HG03159 (cell line): ENCODE results near the gene CCDC171.
A peak's percentile ranks its signal among the peaks of the same experiment; 100 is the strongest.
"Not testable (repeated sequence)": the region's sequence is repeated elsewhere in the genome, so short reads cannot be mapped to it uniquely, and the experiment has no call there.

Source experiments
- ATAC-seq: cut with Tn5 transposase; IDR thresholded peaks from one replicate; pipeline ENCODE4 v1.9.1; 2021; ENCODE audit warnings: mild to moderate bottlenecking, moderate library complexity; ENCODE audit not compliant: unreplicated experiment

The CCDC171 gene

DNA sequence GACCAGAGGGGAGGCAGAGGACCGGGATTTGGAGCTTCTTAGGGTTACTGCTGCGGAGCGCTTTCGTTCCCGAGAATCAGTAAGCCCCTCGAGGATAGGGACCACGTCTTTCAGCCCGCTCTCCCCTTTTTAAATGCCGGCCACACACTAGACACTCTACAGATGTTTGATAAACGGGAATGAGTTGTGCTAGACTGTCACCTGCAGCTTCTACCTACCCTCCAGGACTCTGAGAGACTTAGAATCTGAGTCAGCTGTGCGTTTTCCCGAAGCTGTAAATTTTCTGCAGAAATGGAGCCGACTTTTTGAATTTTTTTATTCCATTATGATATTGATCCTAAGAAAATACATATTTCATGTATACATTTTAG lies 670 bp downstream of the CCDC171 start:
- peak; percentile 26 for ATAC-seq

DNA sequence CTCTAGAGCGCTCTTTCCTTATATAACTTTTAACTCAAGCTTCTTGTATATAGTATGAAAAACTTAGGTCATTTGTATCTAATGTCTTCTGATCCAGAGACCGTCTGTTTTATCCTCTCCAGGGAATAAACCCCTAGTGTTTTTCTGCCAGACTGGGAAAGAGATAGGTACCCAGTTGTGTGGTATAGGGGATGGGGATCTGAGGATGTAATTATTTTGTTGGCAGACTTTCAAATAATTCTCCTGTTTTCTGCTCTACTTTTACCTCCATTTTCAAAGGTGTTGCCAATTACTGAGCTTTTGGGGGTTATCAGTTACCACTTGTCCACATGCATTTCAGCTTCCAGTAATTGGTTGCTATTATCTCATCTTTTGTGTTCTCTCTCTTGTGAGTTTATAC lies 17.9 kb downstream of the CCDC171 start:
- no peak for ATAC-seq

DNA sequence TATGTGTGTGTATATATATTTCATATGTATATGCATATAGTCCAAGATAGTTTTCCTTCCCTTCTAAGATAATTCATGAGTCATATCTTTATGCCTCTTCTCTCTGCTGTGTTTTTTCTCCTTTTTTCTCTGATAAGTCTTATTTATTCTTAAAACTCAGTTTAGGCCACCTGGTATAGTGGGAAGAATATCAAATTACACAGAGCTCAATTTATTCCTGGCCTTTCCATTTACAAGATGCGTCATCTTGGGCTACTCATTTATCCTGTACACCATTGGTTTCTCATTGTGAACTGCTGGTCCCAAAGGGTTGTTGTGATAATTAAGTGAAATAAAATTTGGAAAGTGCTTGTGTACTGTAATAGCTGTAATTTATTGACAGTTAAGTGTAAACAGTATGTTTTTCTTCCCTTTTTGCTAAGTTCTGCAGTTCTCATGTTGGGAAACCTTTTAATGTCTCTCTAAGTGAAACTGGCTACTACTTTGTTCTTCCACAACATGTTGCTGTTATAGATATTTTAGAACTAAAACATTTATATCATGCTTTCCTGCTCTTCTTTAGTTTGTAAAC lies 19.4 kb downstream of the CCDC171 start:
- ATAC-seq: no peak

DNA sequence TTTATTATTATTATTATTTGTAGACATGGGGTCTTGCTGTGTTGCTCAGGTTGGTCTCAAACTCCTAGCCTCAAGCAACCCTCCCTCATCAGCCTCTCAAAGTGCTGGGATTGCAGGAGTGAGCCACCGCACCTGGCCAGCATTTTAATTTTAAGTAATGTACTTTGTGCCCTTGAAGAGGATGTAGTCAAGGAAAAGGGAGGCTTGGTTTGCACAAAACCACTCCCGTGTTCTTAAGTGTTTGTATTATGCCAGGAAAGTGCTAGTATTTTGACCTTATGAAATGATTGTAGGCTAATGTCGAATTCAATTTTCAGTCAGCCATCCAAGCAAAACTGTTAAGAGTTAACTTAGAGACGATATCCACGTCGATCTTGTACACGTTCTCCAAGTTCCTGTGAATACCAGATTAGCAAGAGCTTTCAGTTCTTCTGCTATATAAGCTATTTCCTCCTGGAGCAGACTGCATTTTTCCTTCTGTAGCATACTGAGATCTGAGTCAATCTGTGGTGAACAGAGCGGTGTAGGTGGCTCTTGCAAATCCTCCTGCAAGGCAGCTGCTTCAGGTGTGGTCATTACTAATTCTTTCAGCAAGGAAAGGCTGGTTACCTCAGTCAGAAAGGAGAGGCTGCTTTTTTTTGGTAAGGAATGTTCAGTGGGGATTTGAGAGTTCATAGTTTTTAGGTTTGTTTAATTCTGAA lies 23.7 kb downstream of the CCDC171 start:
- ATAC-seq: no peak

DNA sequence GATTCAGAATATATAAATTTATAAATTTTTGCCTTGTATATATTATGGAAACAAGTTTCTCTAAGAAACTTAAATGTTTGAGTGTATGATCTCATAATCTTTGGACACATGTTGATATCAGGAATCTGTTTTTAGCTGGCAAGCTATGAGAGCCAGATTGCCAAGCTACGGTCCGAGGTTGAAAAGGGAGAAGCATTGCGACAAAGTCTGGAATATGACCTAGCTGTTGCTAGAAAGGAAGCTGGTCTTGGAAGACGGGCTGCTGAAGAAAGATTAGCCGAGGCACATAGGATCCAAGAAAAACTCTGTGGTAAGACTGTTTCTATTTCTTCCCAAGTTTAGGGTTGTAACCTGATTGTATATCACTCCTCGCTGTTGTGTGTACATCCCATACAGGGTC lies 25.9 kb downstream of the CCDC171 start:
- no peak for ATAC-seq

DNA sequence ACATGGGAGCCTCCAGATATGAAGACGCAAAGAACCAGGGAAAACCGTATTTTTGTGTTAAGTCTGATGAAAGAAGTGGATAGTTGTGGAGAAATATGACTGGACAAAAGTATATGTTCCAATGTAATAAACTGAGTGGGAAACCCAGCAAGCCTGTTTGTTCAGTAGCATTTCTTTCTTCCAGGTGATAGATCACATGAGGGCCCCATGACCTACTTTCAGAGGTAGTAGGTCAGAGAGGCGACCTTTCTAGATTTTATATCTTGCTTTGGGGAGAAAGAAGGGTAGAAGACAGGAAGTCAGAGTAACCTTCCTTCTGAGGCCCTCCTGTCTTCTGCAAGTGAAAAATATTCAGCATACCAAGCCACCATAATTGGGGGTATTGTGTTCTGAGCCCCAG lies 31.5 kb downstream of the CCDC171 start:
- ATAC-seq: no peak

DNA sequence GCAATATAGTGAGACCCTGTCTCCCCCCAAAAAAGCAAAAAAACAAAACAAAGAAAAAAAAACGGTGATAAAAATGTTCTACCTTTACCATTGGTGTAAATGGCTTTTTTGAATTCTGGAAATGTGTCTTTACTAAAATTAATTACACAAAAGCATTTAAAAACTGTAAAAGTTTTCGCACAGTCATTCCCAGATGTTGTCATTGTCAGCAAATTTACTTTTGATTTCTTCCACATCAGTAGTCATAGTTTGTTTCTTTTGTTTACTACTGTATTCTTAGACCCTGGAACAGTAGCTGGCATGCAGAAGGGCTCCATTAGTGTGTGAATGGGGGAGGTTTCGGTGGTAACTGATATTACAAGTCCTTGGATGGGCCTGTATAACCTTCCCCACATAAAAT lies 39.5 kb downstream of the CCDC171 start:
- no peak for ATAC-seq

DNA sequence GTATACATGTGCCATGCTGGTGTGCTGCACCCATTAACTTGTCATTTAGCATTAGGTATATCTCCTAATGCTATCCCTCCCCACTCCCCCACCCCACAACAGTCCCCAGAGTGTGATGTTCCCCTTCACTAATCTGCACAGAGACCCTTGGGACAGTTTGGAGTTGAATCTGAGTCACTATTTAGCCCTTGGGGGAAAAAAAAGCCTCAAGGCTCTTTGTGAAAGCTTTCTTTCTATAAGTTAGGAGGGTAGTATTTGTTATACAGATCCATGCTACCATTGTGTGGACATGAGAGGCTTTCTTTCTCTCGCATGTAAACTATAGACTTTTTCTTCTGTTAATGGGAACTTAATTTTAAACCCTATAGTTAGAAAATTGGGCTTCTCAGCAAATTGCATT lies 40.1 kb downstream of the CCDC171 start:
- not testable (repeated sequence) for ATAC-seq

DNA sequence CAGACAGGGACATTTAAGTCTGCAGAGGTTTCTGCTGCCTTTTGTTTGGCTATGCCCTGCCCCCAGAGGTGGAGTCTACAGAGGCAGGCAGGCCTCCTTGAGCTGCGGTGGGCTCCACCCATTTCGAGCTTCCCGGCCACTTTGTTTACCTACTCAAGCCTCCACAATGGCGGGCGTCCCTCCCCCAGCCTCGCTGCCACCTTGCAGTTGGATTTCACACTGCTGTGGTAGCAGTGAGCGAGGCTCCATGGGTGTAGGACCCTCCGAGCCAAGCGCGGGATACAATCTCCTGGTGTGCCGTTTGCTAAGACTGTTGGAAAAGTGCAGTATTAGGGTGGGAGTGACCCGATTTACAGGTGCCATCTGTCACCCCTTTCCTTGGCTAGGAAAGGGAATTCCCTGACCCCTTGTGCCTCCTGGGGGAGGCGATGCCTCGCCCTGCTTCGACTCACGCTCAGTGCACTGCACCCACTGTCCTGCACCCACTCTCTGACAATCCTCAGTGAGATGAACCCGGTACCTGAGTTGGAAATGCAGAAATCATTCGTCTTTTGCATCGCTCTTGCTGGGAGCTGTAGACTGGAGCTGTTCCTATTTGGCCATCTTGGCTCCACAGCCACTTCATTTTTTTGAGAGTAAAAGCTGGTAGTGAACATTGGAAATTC lies 48.0 kb downstream of the CCDC171 start:
- not testable (repeated sequence) for ATAC-seq

DNA sequence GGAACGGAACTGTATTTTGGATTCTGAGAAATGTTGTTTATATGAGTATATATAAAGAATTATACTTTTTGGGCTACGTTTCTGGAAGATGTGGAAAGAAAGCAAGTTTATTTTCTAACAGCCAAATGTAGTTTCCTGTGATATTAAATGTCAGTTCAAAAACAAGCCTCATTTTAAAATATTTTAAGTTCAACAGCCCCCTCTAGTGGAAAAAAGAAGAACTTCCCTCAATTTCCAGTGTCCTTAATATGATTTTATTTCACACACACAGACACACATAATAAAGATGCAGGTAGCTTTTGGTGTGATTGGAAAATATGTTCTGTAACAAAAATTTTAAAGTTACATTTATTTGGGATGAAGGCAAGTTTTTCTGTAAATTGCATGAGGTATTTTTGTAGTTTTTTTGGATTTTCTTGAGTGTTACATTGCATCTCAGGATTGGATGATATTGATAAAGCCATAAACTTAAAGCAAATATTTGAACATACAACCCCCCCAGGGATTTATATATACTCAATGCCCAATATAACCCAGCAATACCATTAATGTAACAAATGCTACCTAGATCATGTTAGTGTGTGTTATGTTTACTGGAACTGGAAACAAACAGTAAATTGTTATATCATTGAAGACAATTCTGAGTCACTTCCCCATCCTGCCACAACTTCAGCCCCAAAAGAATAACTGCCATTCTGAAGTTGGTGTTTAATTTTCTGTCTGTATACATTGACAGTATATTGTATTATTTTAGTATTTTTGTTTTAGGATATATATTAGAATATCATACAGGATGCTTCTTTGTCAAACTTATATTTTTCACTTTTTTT lies 54.0 kb downstream of the CCDC171 start:
- ATAC-seq: peak; percentile 52

DNA sequence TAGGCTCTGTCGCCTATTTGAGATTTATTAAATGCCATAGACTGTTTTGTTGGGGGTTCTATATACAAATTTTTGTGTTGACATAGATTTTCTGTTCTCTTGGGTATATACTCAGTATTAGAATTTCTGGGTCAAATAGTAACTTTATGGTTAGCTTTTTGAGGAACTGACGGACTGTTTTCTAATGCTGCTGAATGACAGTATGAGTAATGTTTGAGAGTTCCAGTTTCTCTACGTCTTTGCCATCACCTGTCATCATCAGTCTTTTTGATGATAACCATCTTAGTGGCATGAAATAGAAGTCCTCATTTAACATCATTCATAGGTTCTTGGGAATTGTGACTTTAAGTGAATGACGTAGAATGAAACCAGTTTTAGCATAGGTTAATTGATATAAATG lies 60.1 kb downstream of the CCDC171 start:
- peak; percentile 88 for ATAC-seq

DNA sequence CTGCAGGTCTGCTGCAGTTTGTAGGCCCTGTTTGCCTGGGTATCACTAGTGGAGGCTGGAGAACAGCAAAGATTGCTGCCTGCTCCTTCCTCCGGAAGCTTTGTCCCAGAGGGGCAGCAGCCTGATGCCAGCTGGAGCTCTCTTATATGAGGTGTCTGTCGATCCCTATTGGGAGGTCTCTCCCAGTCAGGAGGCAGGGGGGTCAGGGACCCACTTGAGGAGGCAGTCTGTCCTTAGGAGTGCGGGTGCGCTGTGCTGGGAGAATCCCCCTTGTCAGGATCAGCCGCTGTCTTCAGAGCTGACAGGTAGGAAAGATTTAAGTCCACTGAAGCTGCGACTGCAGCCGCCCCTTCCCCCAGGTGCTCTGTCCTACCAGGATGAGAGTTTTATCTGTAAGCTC lies 64.9 kb downstream of the CCDC171 start:
- ATAC-seq: no peak

DNA sequence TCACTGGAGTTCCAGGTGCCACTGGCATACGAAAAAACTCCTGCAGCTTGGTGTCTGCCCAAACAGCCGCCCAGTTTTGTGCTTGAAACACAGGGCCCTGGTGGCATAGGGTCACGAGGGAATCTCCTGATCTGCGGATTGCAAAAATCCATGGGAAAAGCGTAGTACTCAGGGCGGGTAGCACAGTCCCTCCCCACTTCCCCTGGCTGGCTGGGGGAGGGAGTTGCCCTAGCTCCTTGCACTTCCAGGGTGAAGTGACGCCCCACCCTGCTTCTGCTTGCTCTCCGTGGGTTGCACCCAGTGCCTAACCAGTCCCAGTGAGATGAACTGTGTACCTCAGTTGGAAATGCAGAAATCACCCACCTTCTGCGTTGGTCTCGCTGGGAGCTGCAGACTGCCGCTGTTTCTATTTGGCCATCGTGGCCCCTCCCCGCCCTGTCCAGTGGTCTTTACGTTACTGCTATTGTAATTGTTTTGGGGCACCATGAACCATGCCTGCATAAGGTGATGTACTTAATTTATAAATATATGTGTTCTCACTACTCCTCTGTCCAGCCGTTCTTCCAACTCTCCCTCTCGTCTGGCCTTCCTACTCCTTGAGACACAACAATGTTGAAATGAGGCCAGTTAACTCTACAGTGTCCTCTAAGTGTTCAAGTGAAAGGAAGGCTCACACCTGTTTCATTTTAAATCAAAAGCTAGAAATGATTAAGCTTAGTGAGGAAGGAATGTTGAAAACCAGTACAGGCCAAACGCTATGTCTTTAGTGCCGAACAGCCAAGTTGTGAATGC lies 65.9 kb downstream of the CCDC171 start:
- no peak for ATAC-seq

DNA sequence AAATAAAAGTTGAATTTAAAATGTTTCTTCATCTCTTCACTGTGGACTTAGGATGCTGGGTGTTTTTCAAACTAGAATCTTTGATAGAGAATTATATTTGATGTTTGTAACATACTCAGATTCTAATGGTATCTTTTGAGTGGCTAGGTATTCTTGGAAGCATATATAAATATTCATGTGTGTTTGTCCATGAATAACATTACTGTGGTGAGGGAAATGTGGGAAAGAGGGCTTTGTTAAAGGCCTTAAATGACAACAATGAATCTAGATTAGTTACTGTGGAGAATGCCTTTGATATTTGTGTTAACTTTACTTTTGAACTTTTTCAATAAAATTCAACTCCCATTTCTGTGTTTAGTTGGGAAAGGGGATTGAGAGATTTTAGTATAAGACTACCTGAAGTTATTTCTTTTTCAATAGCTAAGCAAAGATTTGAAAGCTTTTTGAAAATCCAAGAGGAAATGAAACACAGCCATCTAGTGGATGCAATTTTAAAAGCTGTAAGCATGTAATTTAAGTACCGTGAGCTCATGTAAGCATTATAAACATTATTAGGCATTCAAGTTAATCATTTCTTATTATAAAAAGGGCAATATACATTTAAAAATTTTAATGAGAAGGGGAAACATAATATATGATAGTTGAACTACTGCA lies 69.6 kb downstream of the CCDC171 start:
- ATAC-seq: no peak

DNA sequence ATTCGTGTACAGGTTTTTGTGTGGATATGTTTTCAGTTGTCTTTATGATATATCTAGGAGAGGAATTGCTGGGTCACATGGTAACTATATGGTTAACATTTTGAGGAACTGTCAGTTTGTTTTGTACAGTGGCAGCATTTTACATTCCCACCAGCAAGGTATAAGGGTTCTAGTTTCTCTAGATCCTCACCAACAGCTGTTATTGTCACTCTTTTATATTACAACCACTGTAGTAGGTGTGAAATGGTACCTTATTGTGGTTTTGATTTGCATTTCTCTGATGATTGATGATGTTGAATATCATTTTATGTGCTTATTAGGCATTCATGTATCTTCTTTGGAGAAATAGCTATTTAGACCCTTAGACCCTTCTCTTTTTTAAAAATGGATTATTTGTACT lies 82.9 kb downstream of the CCDC171 start:
- no peak for ATAC-seq

DNA sequence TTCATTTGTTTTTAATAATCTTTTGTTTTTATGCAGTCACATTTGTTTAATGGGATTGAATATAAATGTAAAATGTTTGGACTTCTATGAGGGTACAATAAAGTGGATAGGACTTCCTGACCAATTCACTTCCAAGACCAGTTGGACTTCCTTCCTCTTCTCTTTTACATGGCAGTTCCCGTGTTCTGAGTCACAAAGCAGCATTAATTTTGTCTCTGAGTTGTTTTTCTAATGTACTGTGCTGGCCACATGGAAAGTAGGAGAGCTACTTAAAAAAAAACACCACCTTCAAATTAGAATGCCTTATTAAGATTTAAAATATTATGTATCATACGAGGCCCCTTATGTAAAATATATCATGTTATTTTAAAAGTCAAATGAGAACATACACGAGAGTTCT lies 87.3 kb downstream of the CCDC171 start:
- no peak for ATAC-seq

DNA sequence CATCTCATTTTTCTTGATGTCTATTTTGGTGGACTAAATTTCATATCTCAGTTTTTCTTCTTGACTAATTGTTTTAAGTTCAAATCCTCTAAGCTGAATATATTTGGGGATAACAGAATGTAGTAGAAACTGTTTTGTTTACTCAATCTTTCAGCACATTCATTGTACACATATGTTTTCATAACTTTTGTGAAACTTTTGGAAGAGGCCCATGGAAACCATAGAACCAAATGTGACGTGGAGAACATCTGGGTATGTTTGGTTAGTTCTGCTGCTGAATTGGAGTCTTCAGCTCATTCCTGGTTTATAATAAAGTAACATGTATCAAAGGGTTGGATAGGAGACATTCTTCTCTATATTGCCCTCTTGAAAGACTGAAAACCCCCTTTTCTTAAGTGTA lies 88.4 kb downstream of the CCDC171 start:
- ATAC-seq: no peak

DNA sequence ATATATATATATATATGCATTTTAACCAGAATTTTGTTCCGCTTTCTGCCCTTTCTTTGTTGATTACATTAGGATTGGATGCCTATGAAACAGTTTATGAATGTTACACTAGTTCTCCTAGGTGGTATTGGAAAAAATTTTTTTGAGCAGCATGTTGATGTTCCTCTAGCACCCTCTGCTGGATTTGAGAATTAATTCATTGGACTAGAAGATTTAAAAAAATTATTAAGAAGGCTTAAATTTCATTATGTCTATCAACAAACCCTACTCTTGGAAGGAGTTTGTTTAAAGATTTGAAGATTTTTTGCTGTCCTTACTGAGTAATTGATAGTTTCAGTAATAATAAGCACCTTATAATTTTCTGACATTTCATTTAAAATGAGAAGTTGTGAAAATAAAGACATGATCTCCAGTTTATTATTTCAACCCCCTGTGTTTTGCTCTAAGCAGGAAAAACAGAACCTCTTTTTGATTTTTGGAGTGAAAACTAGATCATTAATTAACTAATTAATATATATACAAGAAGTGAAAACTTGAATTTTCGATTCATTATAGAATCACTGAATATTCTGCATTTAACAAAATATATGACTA lies 89.6 kb downstream of the CCDC171 start:
- no peak for ATAC-seq

DNA sequence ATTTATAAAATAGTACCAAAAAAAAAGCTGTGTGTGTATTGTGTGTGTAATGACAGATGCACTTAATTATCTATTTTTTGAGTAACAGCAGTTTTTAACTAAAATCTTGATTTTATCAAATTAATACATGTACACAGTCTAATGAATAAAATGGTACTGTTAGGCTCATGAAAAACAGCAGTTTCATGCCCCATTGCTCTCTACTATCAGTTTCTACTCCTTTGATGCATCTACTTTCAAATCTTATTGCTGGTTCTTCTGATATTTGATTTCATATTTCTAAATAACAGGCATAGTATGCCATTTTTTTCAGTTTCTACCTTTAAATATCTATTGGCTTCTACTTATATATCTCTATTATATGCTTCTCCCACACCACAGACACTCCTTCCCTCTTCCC lies 117.4 kb downstream of the CCDC171 start:
- peak; percentile 69 for ATAC-seq

DNA sequence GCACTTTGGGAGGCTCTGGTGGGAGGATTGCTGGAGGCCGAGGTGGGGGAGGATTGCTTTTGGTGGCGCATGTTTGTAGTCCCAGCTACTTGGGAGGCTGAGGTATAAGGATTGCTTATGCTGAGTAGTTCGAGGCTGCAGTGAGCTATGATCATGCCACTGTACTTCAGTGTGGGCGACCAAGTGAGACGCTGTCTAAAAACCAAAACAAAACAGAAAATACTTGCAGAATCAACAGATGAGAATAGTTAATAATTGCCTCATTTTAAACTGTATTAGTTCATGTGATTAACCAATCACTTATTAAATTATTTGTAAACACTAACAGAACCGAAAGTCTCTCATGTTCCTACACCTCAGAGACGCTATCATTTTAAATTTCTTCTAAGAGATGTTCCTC lies 118.1 kb downstream of the CCDC171 start:
- peak; percentile 92 for ATAC-seq
